IMR-90 (cell line): ENCODE measurements around the gene FXR2. TPM values are rescaled to one million over a fixed set of nuclear protein-coding genes. Genes with fewer than 3 reads are reported as not detected.

Experiments used
- ATAC-seq: fragments of 200-7000 bp; cut with Tn5 transposase; 2 replicates; pipeline ENCODE4 v1.9.1; 2020; ENCODE audit warnings: low read depth, mild to moderate bottlenecking, moderate library complexity
- BruUV-seq: library from RNA; stranded (reverse); fragments of 400-500 nt; replicated peaks from 2 replicates; lab custom pipeline; 2021; lab: Mats Ljungman, UMichigan
- CTCF ChIA-PET: fragments of 300-600 bp; formaldehyde crosslinking; extraction: SDS; loops from one replicate; lab custom pipeline; 2021; ENCODE audit warnings: antibody characterized with exemption; lab: Yijun Ruan, JAX
- POLR2A ChIA-PET: fragments of 300-600 bp; sonication (Branson Sonifier 250); formaldehyde crosslinking; loops from one replicate; lab custom pipeline; 2022; ENCODE audit warnings: antibody characterized with exemption; ENCODE audit not compliant: unreplicated experiment; lab: Charles Lee
- DNase-seq: peaks from one replicate; pipeline ENCODE4 v3.0.0; 2013
- H2AFZ ChIP-seq: replicated peaks from 2 replicates; pipeline ENCODE3; 2013; ENCODE audit warnings: low read length, mild to moderate bottlenecking; ENCODE audit not compliant: poor library complexity
- H2AK5ac ChIP-seq: 2 replicates; pipeline ENCODE4 v1.6.1; 2013; ENCODE audit warnings: low read depth, low read length, inconsistent platforms
- H2AK9ac ChIP-seq: replicated peaks from 2 replicates; pipeline ENCODE3; 2013; ENCODE audit warnings: mild to moderate bottlenecking, low read depth, low read length, moderate library complexity; ENCODE audit not compliant: poor library complexity
- H2BK120ac ChIP-seq: 2 replicates; pipeline ENCODE4 v1.6.1; 2013; ENCODE audit warnings: low read depth, low read length, inconsistent platforms
- H2BK15ac ChIP-seq: 3 replicates; pipeline ENCODE4 v1.6.1; 2013; ENCODE audit warnings: low read depth, low read length, inconsistent platforms
- H2BK20ac ChIP-seq: 2 replicates; pipeline ENCODE4 v1.6.1; 2013; ENCODE audit warnings: low read depth, mild to moderate bottlenecking, inconsistent platforms, low read length, moderate library complexity
- H2BK5ac ChIP-seq: 2 replicates; pipeline ENCODE4 v1.6.1; 2013; ENCODE audit warnings: mild to moderate bottlenecking, low read depth, low read length, inconsistent platforms; ENCODE audit not compliant: poor library complexity, severe bottlenecking
- H3K14ac ChIP-seq: replicated peaks from 2 replicates; pipeline ENCODE4 v1.6.1; 2013; ENCODE audit warnings: low read depth, low read length, inconsistent platforms
- H3K18ac ChIP-seq: 2 replicates; pipeline ENCODE4 v1.6.1; 2013; ENCODE audit warnings: low read depth, low read length, control low read depth
- H3K23ac ChIP-seq: 2 replicates; pipeline ENCODE4 v1.6.1; 2013; ENCODE audit warnings: low read depth, low read length, inconsistent platforms
- H3K27ac ChIP-seq: 2 replicates; pipeline ENCODE4 v1.5.1; 2013; ENCODE audit warnings: mild to moderate bottlenecking, control low read depth, low read length; ENCODE audit not compliant: insufficient read depth
- H3K27me3 ChIP-seq: 2 replicates; pipeline ENCODE4 v1.6.1; 2013; ENCODE audit warnings: low read length; ENCODE audit not compliant: control insufficient read depth, insufficient read depth
- H3K36me3 ChIP-seq: 2 replicates; pipeline ENCODE4 v1.6.1; 2013; ENCODE audit warnings: low read length, mixed read lengths; ENCODE audit not compliant: control insufficient read depth, insufficient read depth
- H3K4ac ChIP-seq: 2 replicates; pipeline ENCODE4 v1.6.1; 2013; ENCODE audit warnings: low read depth, low read length, inconsistent platforms
- H3K4me1 ChIP-seq: 2 replicates; pipeline ENCODE4 v1.6.1; 2013; ENCODE audit warnings: low read length, mixed read lengths; ENCODE audit not compliant: control insufficient read depth, insufficient read depth
- H3K4me2 ChIP-seq: 2 replicates; pipeline ENCODE4 v1.6.1; 2013; ENCODE audit warnings: low read depth, mild to moderate bottlenecking, control low read depth, low read length, moderate library complexity
- H3K4me3 ChIP-seq: 2 replicates; pipeline ENCODE4 v1.5.1; 2013; ENCODE audit warnings: low read depth, mild to moderate bottlenecking, control low read depth, low read length, moderate library complexity; ENCODE audit not compliant: insufficient read depth
- H3K56ac ChIP-seq: 2 replicates; pipeline ENCODE4 v1.6.1; 2013; ENCODE audit warnings: low read length, inconsistent platforms; ENCODE audit not compliant: insufficient read depth; ENCODE audit errors: extremely low read depth
- H3K79me1 ChIP-seq, 2 experiments: 2 replicates each; pipeline ENCODE4 v1.6.1; 2013; ENCODE audit warnings: low read length in 2 of 2, inconsistent platforms in 1 of 2, low read depth in 1 of 2
- H3K9ac ChIP-seq: 2 replicates; pipeline ENCODE4 v1.6.1; 2013; ENCODE audit warnings: low read depth, low read length, control low read depth
- H3K9me1 ChIP-seq: 2 replicates; pipeline ENCODE4 v1.6.1; 2013; ENCODE audit warnings: low read length, inconsistent platforms; ENCODE audit not compliant: insufficient read depth
- H3K9me3 ChIP-seq: 2 replicates; pipeline ENCODE4 v1.6.1; 2013; ENCODE audit warnings: low read length; ENCODE audit not compliant: control insufficient read depth, insufficient read depth
- H4K20me1 ChIP-seq: 2 replicates; pipeline ENCODE4 v1.6.1; 2013; ENCODE audit warnings: low read length, inconsistent platforms; ENCODE audit not compliant: insufficient read depth
- H4K5ac ChIP-seq: 2 replicates; pipeline ENCODE4 v1.6.1; 2013; ENCODE audit warnings: mild to moderate bottlenecking, low read depth, low read length, control low read depth
- H4K8ac ChIP-seq, 2 experiments: 2 replicates each; pipeline ENCODE4 v1.6.1; 2013; ENCODE audit warnings: low read depth in 2 of 2, low read length in 2 of 2, control low read depth in 1 of 2, inconsistent platforms in 1 of 2
- H4K91ac ChIP-seq: 2 replicates; pipeline ENCODE4 v1.6.1; 2013; ENCODE audit warnings: low read depth, low read length, inconsistent platforms; ENCODE audit not compliant: insufficient read depth
- NFE2L2 ChIP-seq: fragments of 150-350 bp; IDR thresholded peaks from 2 replicates; pipeline ENCODE4 v1.6.1; 2016; ENCODE audit warnings: low read depth, mild to moderate bottlenecking, low read length
- WGBS, 2 experiments: methylation state at CpG; one replicate each; pipeline versions ENCODE4 v1.1.5 to v1.1.7; 2013; ENCODE audit warnings: missing lambda C conversion rate in 2 of 2; ENCODE audit not compliant: insufficient read length in 1 of 2; ENCODE audit errors: extremely low coverage in 2 of 2; 5-methylcytosine and 5-hydroxymethylcytosine counted together
- dilution Hi-C: fragments of 300-500 bp; cut with HindIII; formaldehyde crosslinking; loops from one replicate; pipeline ENCODE4 v1.14.3; 2018; ENCODE audit warnings: low sequenced_read_pairs; ENCODE audit not compliant: unreplicated experiment
- in situ Hi-C: fragments of 300-500 bp; cut with MboI; formaldehyde crosslinking; loops from 3 replicates; pipeline ENCODE4 v1.14.3; 2019; ENCODE audit warnings: low sequenced_read_pairs, inconsistent platforms, mixed read lengths
- intact Hi-C: fragments of 100-400 bp; cut with micrococcal nuclease; formaldehyde crosslinking; loops from 2 replicates; pipeline ENCODE4 v1.10.0; 2022
- polyA plus RNA-seq, 3 experiments: library from polyadenylated mRNA; depleted of rRNA; stranded (reverse); fragments of >200 nt; gene quantifications; 2 replicates each; pipeline ENCODE4 v1.2.3, GENCODE V29; 2012; ENCODE audit warnings: low replicate concordance in 1 of 3
- total RNA-seq: library from RNA; depleted of rRNA; stranded (reverse); fragments of >200 nt; gene quantifications from 2 replicates; pipeline ENCODE4 v1.2.3, GENCODE V29; 2012

FXR2 gene
- total and polyA plus RNA-seq, 2 of the 4 experiments (the other 2 are of a cell fraction): 39.1 to 55.9 TPM

- no peak overlapping the region for H3K56ac ChIP-seq
- no peak overlapping the region for H3K9ac ChIP-seq
- H2BK15ac ChIP-seq: no peak overlapping the region
- no peak overlapping the region for H3K4me3 ChIP-seq
- no peaks in the 10 kb centered on the region for H4K20me1 ChIP-seq
- no peak overlapping the region for H2BK120ac ChIP-seq
- intact Hi-C loops (no loop called here), dilution Hi-C loops (no loop called here), in situ Hi-C loops (no loop called here)
- H2AK9ac ChIP-seq: no peak overlapping the region
- peaks cover 7% of the 10 kb centered on the region for H3K27me3 ChIP-seq
- H4K5ac ChIP-seq: no peak overlapping the region
- DNase-seq (no peak), ATAC-seq (no peak)
- no peak for TF ChIP-seq NFE2L2
- no peak overlapping the region for H3K18ac ChIP-seq
- no peak overlapping the region for H3K4me2 ChIP-seq
- no peak overlapping the region for H2BK5ac ChIP-seq
- ChIA-PET CTCF (no interaction called here), POLR2A (no interaction called here)
- H3K23ac ChIP-seq: no peak overlapping the region
- no peaks in the 10 kb centered on the region for H3K79me1 ChIP-seq
- H4K91ac ChIP-seq: no peak overlapping the region
- no peaks in the 10 kb centered on the region for H3K9me1 ChIP-seq
- BruUV-seq: no TSS peak
- no peak overlapping the region for H4K8ac ChIP-seq
- H3K36me3 ChIP-seq: no peaks in the 10 kb centered on the region
- H3K9me3 ChIP-seq: no peaks in the 10 kb centered on the region
- no peak overlapping the region for H3K4ac ChIP-seq
- H2AFZ ChIP-seq: no peak overlapping the region
- H3K14ac ChIP-seq: no peak overlapping the region
- no peak overlapping the region for H2AK5ac ChIP-seq
- no peaks in the 10 kb centered on the region for H3K4me1 ChIP-seq
- WGBS, 2 experiments: 90% methylated on average over 16 of the region's 26 CpGs; no CpG with 5 or more reads in 1 of the 2 experiments
- no peak overlapping the region for H3K27ac ChIP-seq
- no peak overlapping the region for H2BK20ac ChIP-seq
These were observed 26.1 kb upstream of the FXR2 start for GRCh38 chr17:7640783-7641182.
